Measurements from ENCODE around the gene RAD9A.

The RAD9A gene

GRCh38 chr11:67374571-67375281, 17.1 kb upstream of the RAD9A start:
- no peak for DNase-seq (ENCODE audit: low read depth in 2 of 2)

- no peak for DNase-seq (ENCODE audit: low read depth in 2 of 2)
Observed at GRCh38 chr11:67375320-67376055, 16.3 kb upstream of the RAD9A start.

- no peak for DNase-seq (ENCODE audit: low read depth in 2 of 2)
Observed at GRCh38 chr11:67376063-67376820, 15.5 kb upstream of the RAD9A start.

- DNase-seq (ENCODE audit: low read depth in 2 of 2) = no peak
Observed at GRCh38 chr11:67376873-67377808, 14.6 kb upstream of the RAD9A start.

GRCh38 chr11:67378544-67378943, 13.2 kb upstream of the RAD9A start:
- no peak for DNase-seq (ENCODE audit: low read depth in 2 of 2)

- DNase-seq (ENCODE audit: low read depth in 2 of 2) = no peak
Observed at GRCh38 chr11:67379061-67380058, 12.4 kb upstream of the RAD9A start.

- no peak for DNase-seq (ENCODE audit: low read depth in 2 of 2)
Observed at GRCh38 chr11:67381244-67381972, 10.4 kb upstream of the RAD9A start.

- peak; percentile 80 for DNase-seq (ENCODE audit: low read depth in 2 of 2)
Observed at GRCh38 chr11:67382276-67383136, 9.3 kb upstream of the RAD9A start.

- DNase-seq (ENCODE audit: low read depth in 2 of 2) = no peak
Observed at GRCh38 chr11:67384851-67385366, 6.9 kb upstream of the RAD9A start.

GRCh38 chr11:67387069-67387468, 4.7 kb upstream of the RAD9A start:
- DNase-seq (ENCODE audit: low read depth in 2 of 2) = no peak

- no peak for DNase-seq (ENCODE audit: low read depth in 2 of 2)
Observed at GRCh38 chr11:67387518-67387917, 4.3 kb upstream of the RAD9A start.

GRCh38 chr11:67389477-67389876, 2.3 kb upstream of the RAD9A start:
- DNase-seq (ENCODE audit: low read depth in 2 of 2) = no peak

- no peak for DNase-seq (ENCODE audit: low read depth in 2 of 2)
Observed at GRCh38 chr11:67390947-67391303, 861 bp upstream of the RAD9A start.

- no peak for DNase-seq (ENCODE audit: low read depth in 2 of 2)
Observed at GRCh38 chr11:67392183-67392715, 463 bp downstream of the RAD9A start.

- no peak for DNase-seq (ENCODE audit: low read depth in 2 of 2)
Observed at GRCh38 chr11:67393437-67393836, 1.7 kb downstream of the RAD9A start.

- no peak for DNase-seq (ENCODE audit: low read depth in 2 of 2)
Observed at GRCh38 chr11:67393990-67394389, 2.2 kb downstream of the RAD9A start.

- no peak for DNase-seq (ENCODE audit: low read depth in 2 of 2)
Observed at GRCh38 chr11:67395555-67396258, 3.9 kb downstream of the RAD9A start.

- no peak for DNase-seq (ENCODE audit: low read depth in 2 of 2)
Observed at GRCh38 chr11:67396259-67396581, 4.4 kb downstream of the RAD9A start.

Data from activated CD4-positive, alpha-beta T cell treated with anti-CD3 and anti-CD28 coated beads for 24 hours (primary cell).